Endothelial cell of hepatic sinusoid (primary cell): Measurements from ENCODE around the gene ZNF30.
"Not testable (repeated sequence)": the region's sequence is repeated elsewhere in the genome, so short reads cannot be mapped to it uniquely, and the experiment has no call there.

Experiments used
- in situ Hi-C: cut with HindIII; loops from 2 replicates; pipeline ENCODE4 v1.10.0; 2017; ENCODE audit warnings: low sequenced_read_pairs

ZNF30 gene

DNA sequence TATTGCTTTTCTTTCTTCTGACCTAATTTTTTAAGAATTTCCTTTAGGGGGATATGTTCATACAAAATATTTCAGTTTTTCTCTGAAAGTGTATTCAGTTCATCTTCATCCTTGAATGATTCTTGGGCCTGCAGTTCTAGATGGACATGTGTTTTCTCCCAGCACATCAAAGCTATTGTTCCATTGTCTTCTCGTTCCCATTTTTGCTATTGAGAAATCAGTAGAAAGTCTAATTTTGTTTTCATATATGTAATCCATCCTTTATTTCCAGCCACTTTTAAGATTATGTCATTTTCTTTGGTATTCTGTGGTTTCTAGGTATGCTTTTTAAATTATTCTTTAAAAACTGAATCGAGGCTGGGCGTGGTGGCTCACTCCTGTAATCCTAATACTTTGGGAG lies 57.6 kb downstream of the ZNF30 start:
- in situ Hi-C loops: no loop called here

DNA sequence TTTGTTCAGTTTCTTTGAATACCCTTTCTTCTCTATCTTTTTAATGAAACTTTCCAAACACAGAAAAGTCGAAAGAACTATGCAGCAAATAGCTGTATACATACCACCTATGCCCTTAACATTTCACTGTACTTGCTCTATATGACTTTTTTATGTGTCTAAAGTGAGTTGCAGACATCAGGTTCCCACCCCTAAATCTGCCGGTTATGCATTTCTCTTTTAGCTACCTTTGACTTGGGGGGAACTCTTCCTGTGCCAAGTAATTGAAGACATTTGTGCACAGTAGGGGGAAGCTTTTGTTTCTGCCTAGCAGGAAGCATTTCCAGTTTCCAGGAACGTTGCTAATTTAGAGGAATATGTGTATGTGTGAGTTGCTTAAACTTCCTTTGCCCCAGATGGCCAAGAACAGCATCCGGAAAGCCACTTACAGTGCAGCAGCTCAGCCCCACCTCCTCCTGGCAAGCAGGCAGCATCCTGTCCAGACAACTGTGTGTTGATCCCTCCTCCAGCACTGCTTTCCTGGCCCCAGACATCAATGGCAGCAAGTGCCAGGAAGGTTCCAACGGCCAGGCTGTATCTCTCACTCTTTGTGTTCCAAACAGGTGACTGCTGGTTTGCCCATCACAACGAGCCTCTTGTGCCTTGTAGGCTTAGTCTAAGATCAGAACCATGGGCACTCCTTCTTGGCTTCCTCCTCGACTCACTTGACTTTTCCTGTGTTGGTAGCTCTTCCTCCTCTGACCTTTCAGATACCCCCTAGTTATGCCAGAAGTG lies 58.7 kb downstream of the ZNF30 start:
- in situ Hi-C loops: no loop called here

DNA sequence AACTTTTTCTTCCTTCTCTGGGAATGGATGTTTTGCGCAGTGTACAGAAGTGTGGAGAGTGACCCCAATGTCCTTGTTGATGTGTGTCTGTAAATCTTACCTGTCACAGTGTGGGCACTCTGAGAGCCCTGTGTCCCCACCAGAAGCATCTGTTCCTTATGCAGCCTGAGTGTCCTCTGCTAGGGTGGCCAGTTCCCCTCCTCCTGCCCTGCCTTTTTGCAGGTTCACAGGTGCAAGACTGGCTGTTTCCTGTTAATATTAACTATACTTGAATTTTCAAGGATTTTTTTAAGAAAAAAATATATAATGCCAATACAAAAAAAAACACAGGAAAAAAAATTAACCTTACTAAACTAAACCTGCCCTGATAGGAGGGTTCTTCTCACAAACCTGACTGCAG lies 61.4 kb downstream of the ZNF30 start:
- in situ Hi-C loops: no loop called here

DNA sequence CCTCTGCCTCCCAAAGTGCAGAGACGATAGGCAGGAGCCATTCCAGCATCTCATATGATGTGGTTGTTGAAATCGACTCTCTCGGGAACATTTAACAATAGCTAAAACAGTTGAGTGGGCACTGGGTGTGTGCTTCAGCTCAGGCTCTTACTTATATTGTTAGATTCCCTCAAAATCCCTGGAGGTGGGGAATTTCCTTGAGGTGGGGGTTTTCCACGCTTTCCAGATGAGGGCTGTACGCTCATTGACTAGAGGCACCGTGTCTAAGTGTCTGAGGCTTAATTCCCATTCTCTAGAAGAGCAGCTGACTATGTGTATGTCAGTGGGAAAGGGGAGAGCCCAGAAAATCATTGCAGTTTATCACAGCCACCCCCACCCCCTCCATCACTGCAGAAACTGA lies 62.6 kb downstream of the ZNF30 start:
- in situ Hi-C loops: no loop called here

DNA sequence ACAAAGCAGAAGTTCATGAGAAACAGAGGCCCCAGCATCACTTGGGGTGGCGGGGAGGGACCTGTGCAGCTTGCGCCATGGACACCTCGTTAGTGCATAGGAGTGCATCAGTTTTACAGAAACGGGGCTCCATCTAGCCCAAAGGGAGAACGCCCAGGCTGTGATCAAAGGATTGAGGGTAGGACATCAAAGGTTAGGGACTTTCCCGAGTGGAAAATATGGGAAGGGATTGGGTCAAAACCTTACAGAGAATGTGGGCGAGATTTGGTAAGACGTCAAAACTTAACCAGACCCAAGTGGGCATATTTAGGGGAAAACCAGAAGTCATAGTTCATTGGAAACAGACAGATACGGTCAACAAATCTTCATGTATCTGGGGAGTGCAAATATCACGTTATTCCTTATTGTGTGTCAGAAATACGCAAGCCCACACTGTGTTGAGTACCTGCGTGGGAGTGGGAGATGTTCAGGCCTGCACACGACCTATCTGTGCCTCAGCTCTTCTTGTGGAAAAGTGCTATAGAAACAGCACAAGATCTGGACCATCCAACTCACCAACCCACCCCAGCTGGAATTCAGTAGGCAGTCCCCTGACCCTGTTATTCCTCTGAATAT lies 64.0 kb downstream of the ZNF30 start:
- in situ Hi-C loops: no loop called here

DNA sequence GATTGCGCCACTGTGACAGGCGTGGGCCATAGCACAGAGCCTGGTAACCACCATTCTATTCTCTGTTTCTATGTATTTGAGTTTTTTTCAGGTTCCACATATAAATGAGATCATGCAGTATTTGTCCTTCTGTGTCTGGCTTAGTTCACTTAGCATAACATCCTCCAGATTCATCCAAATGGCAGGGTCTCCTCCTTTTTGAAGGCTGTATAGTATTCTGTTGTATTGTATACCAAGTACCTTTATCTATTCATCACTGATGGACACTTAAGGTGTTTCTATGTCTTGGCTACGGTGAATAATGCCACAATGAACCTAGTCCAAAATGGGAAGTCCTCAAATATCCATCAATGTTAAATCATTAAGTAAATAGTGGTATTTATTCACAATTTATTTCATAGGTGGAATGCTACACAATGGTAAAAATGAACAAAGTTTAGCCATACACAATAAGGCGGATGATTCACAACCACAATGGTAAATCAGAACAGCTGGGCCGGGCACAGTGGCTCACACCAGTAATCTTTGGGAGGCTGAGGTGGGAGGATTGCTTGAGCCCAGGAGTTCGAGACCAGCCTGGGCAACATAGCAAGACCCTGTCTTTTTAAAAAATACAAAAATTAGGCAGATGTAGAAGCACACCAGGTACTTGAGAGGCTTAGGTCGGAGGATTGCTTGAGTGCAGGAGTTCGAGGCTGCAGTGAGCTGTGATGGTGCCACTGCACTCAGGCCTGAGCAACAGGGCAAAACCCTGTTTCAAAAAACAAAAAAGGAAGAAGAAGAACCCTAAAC lies 65.0 kb downstream of the ZNF30 start:
- in situ Hi-C loops: no loop called here

DNA sequence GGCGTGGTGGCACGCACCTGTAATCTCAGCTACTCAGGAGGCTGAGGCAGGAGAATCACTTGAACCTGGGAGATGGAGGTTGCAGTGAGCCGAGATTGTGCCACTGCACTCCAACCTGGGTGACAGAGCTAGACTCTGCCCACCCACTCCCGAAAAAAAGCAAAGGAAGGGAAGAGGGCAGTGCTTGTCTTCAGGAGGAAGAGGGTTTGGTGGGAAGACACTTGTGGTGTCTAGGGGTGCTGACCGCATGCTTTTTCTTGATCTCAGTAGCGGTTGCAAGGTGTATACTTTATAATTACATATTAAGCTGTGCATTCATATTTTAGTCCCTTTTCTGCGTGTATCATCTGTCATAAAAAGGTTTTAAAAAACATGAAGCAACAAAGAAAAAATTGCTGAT lies 65.9 kb downstream of the ZNF30 start:
- in situ Hi-C loops: not testable (repeated sequence)

DNA sequence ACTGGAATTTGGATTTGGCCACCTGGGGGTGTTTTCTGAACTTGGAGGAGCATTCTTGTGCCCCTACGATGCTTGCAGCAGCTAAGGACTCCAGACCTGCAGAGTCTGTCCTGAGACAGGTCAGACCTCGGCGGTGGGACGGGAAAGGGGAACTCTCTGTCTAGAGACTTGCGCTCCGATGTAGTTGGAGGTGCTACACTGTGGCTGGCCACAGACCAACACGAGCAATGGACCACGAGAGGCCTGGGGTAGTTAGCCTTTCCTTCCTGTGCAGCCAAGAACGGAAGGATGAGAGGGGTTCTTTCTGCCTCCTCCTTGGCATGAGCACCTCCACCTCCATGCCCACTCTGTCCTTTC lies 67.6 kb downstream of the ZNF30 start:
- in situ Hi-C loops: no loop called here
